GM12872 (cell line): ENCODE results near the gene EGLN3.

Experiments
- TF ChIP-seq, protein P1 (sequence below): IDR thresholded peaks from 3 replicates; pipeline ENCODE4 v1.5.1; 2011; ENCODE audit warnings: low read depth, mild to moderate bottlenecking, low read length, moderate library complexity; ENCODE audit not compliant: insufficient read depth

The EGLN3 gene

GRCh38 chr14:33968722-33969121, 17.8 kb upstream of the EGLN3 start:
- TF ChIP-seq, protein P1, sequence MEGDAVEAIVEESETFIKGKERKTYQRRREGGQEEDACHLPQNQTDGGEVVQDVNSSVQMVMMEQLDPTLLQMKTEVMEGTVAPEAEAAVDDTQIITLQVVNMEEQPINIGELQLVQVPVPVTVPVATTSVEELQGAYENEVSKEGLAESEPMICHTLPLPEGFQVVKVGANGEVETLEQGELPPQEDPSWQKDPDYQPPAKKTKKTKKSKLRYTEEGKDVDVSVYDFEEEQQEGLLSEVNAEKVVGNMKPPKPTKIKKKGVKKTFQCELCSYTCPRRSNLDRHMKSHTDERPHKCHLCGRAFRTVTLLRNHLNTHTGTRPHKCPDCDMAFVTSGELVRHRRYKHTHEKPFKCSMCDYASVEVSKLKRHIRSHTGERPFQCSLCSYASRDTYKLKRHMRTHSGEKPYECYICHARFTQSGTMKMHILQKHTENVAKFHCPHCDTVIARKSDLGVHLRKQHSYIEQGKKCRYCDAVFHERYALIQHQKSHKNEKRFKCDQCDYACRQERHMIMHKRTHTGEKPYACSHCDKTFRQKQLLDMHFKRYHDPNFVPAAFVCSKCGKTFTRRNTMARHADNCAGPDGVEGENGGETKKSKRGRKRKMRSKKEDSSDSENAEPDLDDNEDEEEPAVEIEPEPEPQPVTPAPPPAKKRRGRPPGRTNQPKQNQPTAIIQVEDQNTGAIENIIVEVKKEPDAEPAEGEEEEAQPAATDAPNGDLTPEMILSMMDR: no peak

- TF ChIP-seq, protein P1: no peak
These were observed 16.3 kb upstream of the EGLN3 start for GRCh38 chr14:33967138-33967537.

- TF ChIP-seq, protein P1: no peak
These were observed 15.4 kb upstream of the EGLN3 start for GRCh38 chr14:33966276-33966675.

DNA sequence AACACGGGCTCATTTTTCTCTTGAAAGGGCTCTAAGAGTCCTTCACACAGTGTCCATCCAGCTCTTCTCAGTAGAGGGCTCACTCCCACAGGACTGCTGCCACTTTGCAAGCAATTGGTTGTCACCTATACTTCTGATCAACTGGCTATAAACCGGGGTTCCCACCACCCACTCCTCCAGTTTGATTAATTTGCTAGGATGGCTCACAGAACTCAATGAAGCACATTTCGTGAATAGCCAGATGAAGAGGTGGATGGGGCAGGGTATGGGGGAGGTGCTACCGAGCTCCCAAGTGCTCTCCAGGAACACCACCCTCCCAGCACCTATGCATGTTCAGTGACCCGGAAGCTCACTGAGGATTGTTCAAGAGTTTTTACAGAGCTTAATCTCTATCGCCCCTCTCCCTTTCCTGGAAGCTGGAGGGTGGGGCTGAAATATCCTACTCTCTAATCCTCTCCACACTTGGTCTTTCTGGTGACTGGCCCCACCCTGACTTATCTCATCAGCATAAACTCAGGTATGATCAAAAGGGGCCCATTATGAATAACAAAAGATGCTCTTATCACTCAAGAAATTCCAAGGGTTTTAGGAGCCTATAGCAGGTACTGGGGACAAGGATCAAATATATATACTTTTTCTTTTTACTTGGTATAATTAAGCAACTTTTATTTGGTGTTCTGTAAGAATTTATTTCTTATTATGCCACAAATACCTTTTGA, 13.9 kb upstream of the EGLN3 start:
- TF ChIP-seq, protein P1: no peak

DNA sequence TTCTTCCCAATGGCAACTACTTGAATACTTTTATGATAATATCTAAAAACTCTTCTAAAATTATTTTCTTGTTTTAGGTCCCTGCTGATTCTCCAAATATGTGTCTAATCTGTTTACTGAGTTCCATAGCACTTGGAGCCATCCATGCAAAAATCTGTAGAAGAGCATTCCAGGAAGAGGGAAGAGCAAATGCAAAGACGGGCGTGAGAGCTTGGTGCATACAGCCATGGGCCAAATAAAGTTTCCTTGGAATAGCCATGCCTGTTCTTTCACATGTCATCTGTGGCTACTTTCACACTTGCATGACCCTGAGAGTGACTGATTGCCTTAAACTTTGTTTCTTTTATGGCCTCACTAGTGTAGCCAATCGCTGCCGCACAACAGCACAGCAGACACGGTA, 13.0 kb upstream of the EGLN3 start:
- TF ChIP-seq, protein P1: no peak

- TF ChIP-seq, protein P1: no peak
These were observed 11.1 kb upstream of the EGLN3 start for GRCh38 chr14:33962016-33962415.

DNA sequence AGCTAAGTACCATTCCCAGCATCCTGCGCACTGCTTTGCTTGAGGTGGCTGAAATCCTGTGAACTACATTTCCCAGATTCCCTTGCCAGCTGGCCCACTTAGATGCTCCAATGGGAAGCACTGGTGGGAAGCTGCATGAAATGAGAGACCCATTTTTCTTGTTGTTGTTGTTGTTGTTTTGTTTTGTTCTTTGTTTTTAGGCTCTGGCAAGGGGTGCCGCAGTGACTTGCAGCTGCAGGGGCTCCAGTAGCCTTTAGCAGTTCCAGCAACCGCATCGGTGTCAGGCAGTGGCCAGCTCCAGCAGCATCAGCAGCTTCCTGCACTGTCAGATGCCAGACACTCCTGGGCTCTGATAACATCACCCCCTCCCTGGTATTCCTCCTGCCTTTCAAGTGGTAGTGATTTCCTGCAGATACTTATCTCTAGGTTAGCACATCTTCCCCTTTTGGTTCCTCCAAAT, 8.8 kb upstream of the EGLN3 start:
- TF ChIP-seq, protein P1: no peak
